Activated CD4-positive, CD25-positive, alpha-beta regulatory T cell treated with anti-CD3 and anti-CD28 coated beads, Interleukin-2, amount 50 U/mL, for 16 hours (primary cell): Measurements from ENCODE around the gene LHCGR.
"Not testable (repeated sequence)": the region's sequence is repeated elsewhere in the genome, so short reads cannot be mapped to it uniquely, and the experiment has no call there.

Source experiments
- DNase-seq: peaks from one replicate; pipeline ENCODE4 v3.0.0-alpha.2; 2020; ENCODE audit warnings: low read depth, low spot score

Gene LHCGR

GRCh38 chr2:48747319-48747718, 8.2 kb downstream of the LHCGR start:
- DNase-seq: no peak

DNA sequence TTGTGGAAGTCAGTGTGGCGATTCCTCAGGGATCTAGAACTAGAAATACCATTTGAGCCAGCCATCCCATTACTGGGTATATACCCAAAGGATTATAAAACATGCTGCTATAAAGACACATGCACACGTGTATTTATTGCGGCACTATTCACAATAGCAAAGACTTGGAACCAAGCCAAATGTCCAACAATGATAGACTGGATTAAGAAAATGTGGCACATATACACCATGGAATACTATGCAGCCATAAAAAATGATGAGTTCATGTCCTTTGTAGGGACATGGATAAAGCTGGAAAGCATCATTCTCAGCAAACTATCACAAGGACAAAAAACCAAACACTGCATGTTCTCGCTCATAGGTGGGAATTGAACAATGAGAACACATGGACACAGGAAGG, 16.3 kb downstream of the LHCGR start:
- DNase-seq: not testable (repeated sequence)

- DNase-seq: no peak
These were observed 16.7 kb downstream of the LHCGR start for GRCh38 chr2:48738806-48739205.

- DNase-seq: no peak
These were observed 19.3 kb downstream of the LHCGR start for GRCh38 chr2:48736251-48736650.

- no peak for DNase-seq
These were observed 20.8 kb downstream of the LHCGR start for GRCh38 chr2:48734576-48735303.

DNA sequence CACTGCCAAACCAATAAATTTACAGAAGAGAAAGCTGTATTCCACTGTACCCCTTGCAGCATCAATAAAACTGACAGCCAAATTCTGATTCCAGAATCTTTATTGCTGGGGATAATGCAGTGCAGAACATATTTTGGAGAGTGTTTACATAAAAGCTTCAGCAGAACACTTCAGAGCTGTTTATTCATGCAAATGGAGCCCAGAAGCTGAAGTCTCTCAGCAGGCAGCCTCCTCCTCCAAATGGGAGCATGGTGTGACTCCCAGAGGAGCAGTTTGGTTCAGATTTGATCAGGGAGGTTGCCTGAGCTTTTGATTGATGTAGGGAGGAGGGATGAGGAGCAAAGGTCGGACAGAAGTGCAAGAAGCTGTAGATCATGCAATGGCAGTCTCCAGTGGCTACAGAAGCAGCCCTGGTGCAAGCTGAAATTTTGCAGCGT, 22.4 kb downstream of the LHCGR start:
- no peak for DNase-seq

- DNase-seq: no peak
These were observed 26.7 kb downstream of the LHCGR start for GRCh38 chr2:48728840-48729239.

GRCh38 chr2:48728295-48728694, 27.2 kb downstream of the LHCGR start:
- no peak for DNase-seq

DNA sequence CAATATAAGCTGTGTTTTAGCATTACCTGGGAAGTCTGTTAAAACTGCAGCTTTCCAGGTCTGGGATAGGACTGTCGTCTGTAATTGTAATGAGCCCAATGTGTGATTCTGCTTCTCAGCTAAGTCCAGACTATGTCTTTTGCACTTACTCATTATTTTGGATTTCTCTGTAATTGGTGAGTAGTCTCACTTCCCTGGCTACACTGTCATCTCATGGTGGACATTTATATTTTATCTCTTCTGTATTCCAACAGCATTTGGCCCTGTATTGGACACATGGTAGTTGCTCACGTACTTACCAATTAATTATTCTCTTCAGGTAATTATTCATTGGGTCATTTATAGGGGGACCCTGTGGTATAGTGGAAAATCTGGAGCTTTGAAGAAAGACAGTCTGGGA, 28.0 kb downstream of the LHCGR start:
- DNase-seq: no peak

GRCh38 chr2:48725696-48726494, 29.6 kb downstream of the LHCGR start:
- no peak for DNase-seq

DNA sequence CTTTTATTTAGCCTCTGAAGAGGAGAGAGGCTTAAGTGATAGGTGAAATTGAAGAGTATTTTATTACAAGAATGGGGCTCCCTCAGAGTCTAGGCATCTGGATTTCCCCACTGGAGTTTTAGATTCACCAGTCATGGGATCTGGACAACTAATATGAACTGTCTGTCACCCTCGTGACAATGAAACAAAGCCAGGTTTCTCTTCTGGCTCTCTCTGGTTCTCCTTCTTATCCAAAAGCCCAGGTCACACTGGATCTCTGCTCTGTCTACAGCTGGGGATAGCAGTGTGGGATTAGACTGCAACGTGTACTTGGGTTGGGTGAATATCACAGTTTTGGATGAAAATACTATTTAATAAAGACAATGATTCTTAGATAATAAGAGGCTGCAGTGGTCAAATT, 31.2 kb downstream of the LHCGR start:
- DNase-seq: no peak

GRCh38 chr2:48723129-48723528, 32.4 kb downstream of the LHCGR start:
- no peak for DNase-seq

- no peak for DNase-seq
These were observed 33.1 kb downstream of the LHCGR start for GRCh38 chr2:48722391-48722790.

- DNase-seq: no peak
These were observed 34.4 kb downstream of the LHCGR start for GRCh38 chr2:48721158-48721557.

GRCh38 chr2:48719480-48720177, 35.9 kb downstream of the LHCGR start:
- DNase-seq: no peak

DNA sequence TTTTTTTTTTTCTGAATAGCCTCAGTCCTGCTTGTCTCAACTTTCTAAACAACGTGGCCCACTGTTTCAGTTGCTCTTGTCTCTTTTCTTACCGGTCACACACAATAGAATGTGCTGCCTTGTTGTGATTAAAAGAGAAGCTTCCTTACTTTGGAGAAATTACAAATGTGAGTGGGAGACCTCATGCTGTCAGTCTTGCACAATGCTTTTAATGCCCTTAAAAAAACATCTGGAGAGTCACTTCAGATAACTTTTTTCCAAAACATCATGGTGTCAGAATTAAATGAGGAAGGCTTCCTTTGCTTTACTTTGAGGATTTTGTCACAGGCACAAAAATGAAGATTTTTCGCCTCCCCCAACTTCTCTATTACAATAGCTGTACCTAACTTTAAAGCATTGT, 37.7 kb downstream of the LHCGR start:
- DNase-seq: no peak

GRCh38 chr2:48715956-48716355, 39.6 kb downstream of the LHCGR start:
- no peak for DNase-seq

DNA sequence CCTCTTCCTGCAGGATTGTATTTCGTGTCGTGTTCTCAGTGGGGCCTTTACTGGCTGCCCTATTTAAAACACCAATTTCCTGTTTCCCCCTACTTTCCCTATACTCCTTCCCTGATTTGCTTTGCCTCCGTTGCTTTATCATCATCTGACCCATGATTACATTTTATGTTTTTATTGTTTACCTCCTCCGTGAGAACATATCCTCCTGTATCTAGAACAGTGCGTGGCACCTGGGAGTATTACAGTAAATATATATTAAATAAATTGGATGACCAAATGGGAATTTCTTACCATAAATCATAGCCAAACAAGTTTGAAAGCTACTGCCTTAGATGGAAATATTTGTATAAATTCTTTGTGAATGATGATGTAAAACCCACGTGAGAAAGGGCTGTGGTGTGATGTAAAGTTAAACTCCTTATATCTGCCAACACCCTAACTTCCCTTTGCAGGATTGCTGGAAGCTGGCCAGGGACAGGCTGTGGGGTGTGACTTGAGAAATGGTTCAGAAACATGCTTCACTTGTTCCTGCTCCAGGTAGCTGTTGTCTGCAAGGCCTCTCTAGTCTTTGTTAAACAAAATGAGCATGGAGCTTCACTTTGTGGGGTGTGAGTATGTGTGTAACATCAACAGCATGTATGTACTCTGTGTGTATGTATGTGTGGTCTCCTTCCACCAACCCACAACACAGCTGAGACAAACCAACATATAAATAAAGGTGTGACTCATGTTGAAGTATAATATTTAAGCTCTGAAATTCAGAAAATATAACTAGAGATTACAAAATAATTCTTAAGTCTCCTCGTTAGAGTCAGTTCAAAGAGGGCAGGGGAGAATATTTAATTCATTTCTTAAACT, 40.3 kb downstream of the LHCGR start:
- DNase-seq: no peak

GRCh38 chr2:48714245-48714644, 41.3 kb downstream of the LHCGR start:
- DNase-seq: no peak

- DNase-seq: no peak
These were observed 41.9 kb downstream of the LHCGR start for GRCh38 chr2:48713647-48714046.

DNA sequence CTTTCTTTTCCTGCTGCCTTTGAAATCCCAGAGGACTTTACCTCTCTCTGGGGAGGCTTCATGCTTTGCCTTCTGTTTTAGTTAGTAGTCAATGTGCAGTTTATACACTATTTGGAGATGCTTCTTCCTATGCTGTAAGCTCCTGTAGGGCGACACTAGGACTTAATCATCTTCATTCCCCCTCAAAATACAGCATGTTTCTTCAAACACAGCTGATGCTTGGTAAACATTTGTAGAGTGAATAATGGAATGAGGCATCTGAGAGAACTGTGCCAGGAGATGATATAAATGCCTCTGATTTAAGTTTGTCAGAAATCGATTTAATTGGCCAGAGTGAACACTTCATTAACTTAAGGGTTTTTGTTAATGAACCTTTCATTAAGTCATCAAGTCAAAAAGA, 43.4 kb downstream of the LHCGR start:
- no peak for DNase-seq

GRCh38 chr2:48711343-48711742, 44.2 kb downstream of the LHCGR start:
- no peak for DNase-seq
